Uterus (tissue), 4 donors: ENCODE results near the gene NDUFS4. TPM values are rescaled to one million over a fixed set of nuclear protein-coding genes. Genes with fewer than 3 reads are reported as not detected.
"Not testable (repeated sequence)": the region's sequence is repeated elsewhere in the genome, so short reads cannot be mapped to it uniquely, and the experiment has no call there.

Source experiments
- DNase-seq, 2 donors: peaks; one replicate each; pipeline ENCODE4 v3.0.0-alpha.2; 2019 to 2020
- H3K27ac ChIP-seq, 2 donors: fragments of 200-600 bp; sonication (generic); 1 replicate in 1 of 2; 2 replicates in 1 of 2; pipeline ENCODE4 v1.5.1; 2016 to 2018
- H3K27me3 ChIP-seq, 2 donors: fragments of 200-600 bp; sonication (generic); one replicate each; pipeline ENCODE4 v1.5.1; 2018 to 2019; ENCODE audit warnings: control low read depth in 1 of 2
- H3K36me3 ChIP-seq, 2 donors: fragments of 200-600 bp; sonication (generic); one replicate each; pipeline ENCODE4 v1.5.1; 2019; ENCODE audit warnings: control low read depth in 1 of 2
- H3K4me1 ChIP-seq, 2 donors: fragments of 200-600 bp; sonication (generic); one replicate each; pipeline ENCODE4 v1.5.1; 2018 to 2019; ENCODE audit warnings: control low read depth in 1 of 2
- H3K4me3 ChIP-seq, 2 donors: fragments of 200-600 bp; sonication (generic); 1 replicate in 1 of 2; 2 replicates in 1 of 2; pipeline ENCODE4 v1.5.1; 2018 to 2019; ENCODE audit warnings: mild to moderate bottlenecking in 1 of 2
- H3K9me3 ChIP-seq, 2 donors: fragments of 200-600 bp; sonication (generic); one replicate each; pipeline ENCODE4 v1.5.1; 2019; ENCODE audit warnings: control low read depth in 1 of 2
- CTCF ChIP-seq, 4 experiments: fragments of 200-600 bp in 2 of 4; fragments of 450-650 bp in 2 of 4; sonication (generic) in 2 of 4; IDR thresholded peaks; one replicate each; pipeline ENCODE4 v1.5.1; 2016 to 2019; ENCODE audit warnings: antibody characterized with exemption in 4 of 4, mild to moderate bottlenecking in 2 of 4, moderate library complexity in 1 of 4
- POLR2A ChIP-seq, 2 donors: fragments of 450-650 bp; IDR thresholded peaks; one replicate each; pipeline ENCODE4 v1.6.1; 2016; ENCODE audit warnings: antibody characterized with exemption in 2 of 2, mild to moderate bottlenecking in 1 of 2, moderate library complexity in 1 of 2
- intact Hi-C: fragments of 100-400 bp; cut with DNase I; formaldehyde crosslinking; loops from one replicate; pipeline ENCODE4 v1.15.1; 2023; ENCODE audit warnings: low total_unique reads
- total RNA-seq, 4 donors: library from RNA; depleted of rRNA in 3 of 4; stranded (reverse); fragments of >200 nt in 3 of 4; gene quantifications; one replicate each; pipeline versions ENCODE4 v1.1.0 to v1.2.4, GENCODE V29; 2014 to 2023
- donor health status: DM: yes; HTN: yes; CAD: no.

NDUFS4 gene
- total RNA-seq, 4 donors from 2014 or later: 63.2 to 106 (median 92.2) TPM

- TF ChIP-seq CTCF (IDR thresholded peaks at IDR 0.05): no peak
- no peak for TF ChIP-seq POLR2A (IDR thresholded peaks at IDR 0.05)
- intact Hi-C loops: no loop called here
Measured at GRCh38 chr5:53642061-53642460, 81.6 kb downstream of the NDUFS4 start.

GRCh38 chr5:53643445-53643844 is 83.0 kb downstream of the NDUFS4 start:
- H3K27ac ChIP-seq: no peak overlapping the region
- intact Hi-C loops: no loop called here
- H3K27me3 ChIP-seq: no peaks in the 10 kb centered on the region
- H3K4me3 ChIP-seq: no peak overlapping the region
- H3K9me3 ChIP-seq: no peaks in the 10 kb centered on the region
- no peak for DNase-seq
- no peaks in the 10 kb centered on the region for H3K4me1 ChIP-seq
- H3K36me3 ChIP-seq: no peaks in the 10 kb centered on the region
- TF ChIP-seq POLR2A (IDR thresholded peaks at IDR 0.05): no peak
- no peak for TF ChIP-seq CTCF (IDR thresholded peaks at IDR 0.05)

More at GRCh38 chr5:53642061-53642460, 81.6 kb downstream of the NDUFS4 start:
- DNase-seq: no peak
- Histone ChIP-seq H3K4me1 (no peaks in the 10 kb centered on the region), H3K27me3 (no peaks in the 10 kb centered on the region), H3K27ac (no peak overlapping the region), H3K4me3 (no peak overlapping the region), H3K36me3 (no peaks in the 10 kb centered on the region), H3K9me3 (no peaks in the 10 kb centered on the region)

- no peak overlapping the region for H3K27ac ChIP-seq
- no peaks in the 10 kb centered on the region for H3K9me3 ChIP-seq
- H3K4me3 ChIP-seq: no peak overlapping the region
- H3K36me3 ChIP-seq: no peaks in the 10 kb centered on the region
- no peaks in the 10 kb centered on the region for H3K4me1 ChIP-seq
- no peak for TF ChIP-seq POLR2A (IDR thresholded peaks at IDR 0.05)
- no peak for TF ChIP-seq CTCF (IDR thresholded peaks at IDR 0.05)
- DNase-seq: no peak
- H3K27me3 ChIP-seq: no peaks in the 10 kb centered on the region
- intact Hi-C loops: no loop called here
Measured at GRCh38 chr5:53645078-53645477, 84.6 kb downstream of the NDUFS4 start.

- no peaks in the 10 kb centered on the region for H3K4me1 ChIP-seq
- H3K9me3 ChIP-seq: no peaks in the 10 kb centered on the region
- intact Hi-C loops: no loop called here
- no peak for DNase-seq
- no peak for TF ChIP-seq POLR2A (IDR thresholded peaks at IDR 0.05)
- no peak for TF ChIP-seq CTCF (IDR thresholded peaks at IDR 0.05)
- H3K27me3 ChIP-seq: no peaks in the 10 kb centered on the region
- H3K4me3 ChIP-seq: no peak overlapping the region
- no peak overlapping the region for H3K27ac ChIP-seq
- no peaks in the 10 kb centered on the region for H3K36me3 ChIP-seq
Measured at GRCh38 chr5:53649352-53649751, 88.9 kb downstream of the NDUFS4 start.

- H3K9me3 ChIP-seq, H3K4me1 ChIP-seq, DNase-seq, H3K27me3 ChIP-seq, H3K27ac ChIP-seq, H3K4me3 ChIP-seq, intact Hi-C loops, H3K36me3 ChIP-seq: not testable (repeated sequence)
Measured at GRCh38 chr5:53660573-53660972, 100.1 kb downstream of the NDUFS4 start.

GRCh38 chr5:53665313-53665712 is 104.9 kb downstream of the NDUFS4 start:
- H3K36me3 ChIP-seq, H3K27ac ChIP-seq, intact Hi-C loops, DNase-seq, H3K9me3 ChIP-seq, H3K4me1 ChIP-seq, H3K27me3 ChIP-seq, H3K4me3 ChIP-seq: not testable (repeated sequence)
